ENCODE measurements around the gene ASB7. TPM values are rescaled to one million over a fixed set of nuclear protein-coding genes. Genes with fewer than 3 reads are reported as not detected.

ASB7 gene
- total and polyA plus RNA-seq, 2 donors from 2014 or later = 5.3 to 17.7 TPM

GRCh38 chr15:100690795-100691158, 88.4 kb downstream of the ASB7 start:
- TF ChIP-seq, protein P1, sequence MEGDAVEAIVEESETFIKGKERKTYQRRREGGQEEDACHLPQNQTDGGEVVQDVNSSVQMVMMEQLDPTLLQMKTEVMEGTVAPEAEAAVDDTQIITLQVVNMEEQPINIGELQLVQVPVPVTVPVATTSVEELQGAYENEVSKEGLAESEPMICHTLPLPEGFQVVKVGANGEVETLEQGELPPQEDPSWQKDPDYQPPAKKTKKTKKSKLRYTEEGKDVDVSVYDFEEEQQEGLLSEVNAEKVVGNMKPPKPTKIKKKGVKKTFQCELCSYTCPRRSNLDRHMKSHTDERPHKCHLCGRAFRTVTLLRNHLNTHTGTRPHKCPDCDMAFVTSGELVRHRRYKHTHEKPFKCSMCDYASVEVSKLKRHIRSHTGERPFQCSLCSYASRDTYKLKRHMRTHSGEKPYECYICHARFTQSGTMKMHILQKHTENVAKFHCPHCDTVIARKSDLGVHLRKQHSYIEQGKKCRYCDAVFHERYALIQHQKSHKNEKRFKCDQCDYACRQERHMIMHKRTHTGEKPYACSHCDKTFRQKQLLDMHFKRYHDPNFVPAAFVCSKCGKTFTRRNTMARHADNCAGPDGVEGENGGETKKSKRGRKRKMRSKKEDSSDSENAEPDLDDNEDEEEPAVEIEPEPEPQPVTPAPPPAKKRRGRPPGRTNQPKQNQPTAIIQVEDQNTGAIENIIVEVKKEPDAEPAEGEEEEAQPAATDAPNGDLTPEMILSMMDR (IDR thresholded peaks at IDR 0.05; ENCODE audit: borderline replicate concordance, extremely low read depth, insufficient read depth) = no peak
- H3K36me3 ChIP-seq (ENCODE audit: control insufficient read depth in 2 of 3, insufficient read depth in 3 of 3, low read length in 3 of 3) = no peaks in the 10 kb centered on the region
- H3K4me1 ChIP-seq (ENCODE audit: control insufficient read depth in 2 of 3, insufficient read depth in 2 of 3, low read depth in 1 of 3, low read length in 3 of 3) = no peaks in the 10 kb centered on the region
- no peak overlapping the region for H3K4me3 ChIP-seq (ENCODE audit: low read length in 3 of 3)
- H3K27ac ChIP-seq (ENCODE audit: low read depth in 2 of 2, low read length in 2 of 2) = no peak overlapping the region
- intact Hi-C loops (cut with DNase I) = no loop called here
- H3K27me3 ChIP-seq (ENCODE audit: control insufficient read depth, insufficient read depth, low read length) = no peaks in the 10 kb centered on the region
- no peaks in the 10 kb centered on the region for H3K9me3 ChIP-seq (ENCODE audit: control insufficient read depth in 2 of 3, insufficient read depth in 1 of 3, low read length in 3 of 3)
- no peak for FAIRE-seq
- no peak for DNase-seq
- H3K9ac ChIP-seq (ENCODE audit: low read length in 3 of 3) = no peak overlapping the region

DNA sequence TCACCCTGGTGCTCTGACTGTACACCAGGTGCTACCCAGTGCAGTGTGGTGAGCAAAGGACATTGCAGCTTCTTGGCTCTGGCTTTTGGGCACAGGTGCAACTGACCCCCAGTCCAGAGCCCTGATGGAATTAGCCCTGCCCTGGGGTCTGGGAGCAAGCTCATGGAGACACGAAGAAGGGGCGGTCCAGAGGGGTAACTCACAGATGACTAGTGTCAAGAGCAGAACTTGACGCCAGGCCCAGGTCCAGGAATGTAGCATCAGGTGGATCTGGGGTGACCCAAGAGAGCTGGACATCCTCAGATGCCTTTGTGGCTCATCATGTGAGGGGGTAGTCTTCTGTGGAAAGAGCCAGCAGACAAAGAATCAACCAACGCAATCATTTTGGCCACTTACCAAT, 88.9 kb downstream of the ASB7 start:
- Histone ChIP-seq H3K4me3 (ENCODE audit: low read length in 3 of 3) (no peak overlapping the region), H3K27me3 (ENCODE audit: control insufficient read depth, insufficient read depth, low read length) (no peaks in the 10 kb centered on the region), H3K27ac (ENCODE audit: low read depth in 2 of 2, low read length in 2 of 2) (no peak overlapping the region), H3K4me1 (ENCODE audit: control insufficient read depth in 2 of 3, insufficient read depth in 2 of 3, low read depth in 1 of 3, low read length in 3 of 3) (no peaks in the 10 kb centered on the region), H3K9ac (ENCODE audit: low read length in 3 of 3) (no peak overlapping the region), H3K36me3 (ENCODE audit: control insufficient read depth in 2 of 3, insufficient read depth in 3 of 3, low read length in 3 of 3) (no peaks in the 10 kb centered on the region), H3K9me3 (ENCODE audit: control insufficient read depth in 2 of 3, insufficient read depth in 1 of 3, low read length in 3 of 3) (no peaks in the 10 kb centered on the region)
- FAIRE-seq (no peak), DNase-seq (no peak)
- intact Hi-C loops (cut with DNase I) = no loop called here
- TF ChIP-seq, protein P1 (IDR thresholded peaks at IDR 0.05; ENCODE audit: borderline replicate concordance, extremely low read depth, insufficient read depth) = no peak

- FAIRE-seq (no peak), DNase-seq (no peak)
- H3K27me3 ChIP-seq (ENCODE audit: control insufficient read depth, insufficient read depth, low read length) = no peaks in the 10 kb centered on the region
- no peak overlapping the region for H3K4me3 ChIP-seq (ENCODE audit: low read length in 3 of 3)
- intact Hi-C loops (cut with DNase I) = no loop called here
- no peaks in the 10 kb centered on the region for H3K36me3 ChIP-seq (ENCODE audit: control insufficient read depth in 2 of 3, insufficient read depth in 3 of 3, low read length in 3 of 3)
- TF ChIP-seq, protein P1 (IDR thresholded peaks at IDR 0.05; ENCODE audit: borderline replicate concordance, extremely low read depth, insufficient read depth) = no peak
- no peak overlapping the region for H3K27ac ChIP-seq (ENCODE audit: low read depth in 2 of 2, low read length in 2 of 2)
- no peaks in the 10 kb centered on the region for H3K9me3 ChIP-seq (ENCODE audit: control insufficient read depth in 2 of 3, insufficient read depth in 1 of 3, low read length in 3 of 3)
- no peaks in the 10 kb centered on the region for H3K4me1 ChIP-seq (ENCODE audit: control insufficient read depth in 2 of 3, insufficient read depth in 2 of 3, low read depth in 1 of 3, low read length in 3 of 3)
- no peak overlapping the region for H3K9ac ChIP-seq (ENCODE audit: low read length in 3 of 3)
These were observed 89.9 kb downstream of the ASB7 start for GRCh38 chr15:100692246-100692645.

DNA sequence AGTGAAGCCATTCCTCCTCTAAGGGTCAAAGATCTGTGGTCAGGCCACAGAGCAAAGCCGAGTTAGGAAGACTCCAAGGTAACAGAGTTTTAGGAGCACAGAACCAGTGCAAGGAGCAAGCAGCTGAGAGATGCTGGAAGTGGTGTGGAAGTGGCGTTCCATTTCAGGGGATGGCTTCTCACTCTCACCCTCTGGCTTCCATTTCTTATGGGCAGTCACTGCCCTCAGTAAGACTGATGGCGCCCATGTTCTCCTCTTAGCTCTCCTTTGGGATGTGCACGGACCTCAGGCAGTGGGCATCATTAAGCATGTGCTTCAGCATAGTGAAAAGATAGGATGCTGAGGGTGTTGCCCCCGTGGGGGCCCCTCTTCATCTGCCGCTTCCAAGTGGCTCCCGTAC, 90.3 kb downstream of the ASB7 start:
- FAIRE-seq (no peak), DNase-seq (no peak)
- Histone ChIP-seq H3K9me3 (ENCODE audit: control insufficient read depth in 2 of 3, insufficient read depth in 1 of 3, low read length in 3 of 3) (no peaks in the 10 kb centered on the region), H3K36me3 (ENCODE audit: control insufficient read depth in 2 of 3, insufficient read depth in 3 of 3, low read length in 3 of 3) (no peaks in the 10 kb centered on the region), H3K27me3 (ENCODE audit: control insufficient read depth, insufficient read depth, low read length) (no peaks in the 10 kb centered on the region), H3K27ac (ENCODE audit: low read depth in 2 of 2, low read length in 2 of 2) (no peak overlapping the region), H3K4me1 (ENCODE audit: control insufficient read depth in 2 of 3, insufficient read depth in 2 of 3, low read depth in 1 of 3, low read length in 3 of 3) (no peaks in the 10 kb centered on the region), H3K9ac (ENCODE audit: low read length in 3 of 3) (no peak overlapping the region), H3K4me3 (ENCODE audit: low read length in 3 of 3) (no peak overlapping the region)
- TF ChIP-seq, protein P1 (IDR thresholded peaks at IDR 0.05; ENCODE audit: borderline replicate concordance, extremely low read depth, insufficient read depth) = no peak
- intact Hi-C loops (cut with DNase I) = no loop called here
